H1 (cell line): ENCODE data around the gene FXN. TPM values are rescaled to one million over a fixed set of nuclear protein-coding genes. Genes with fewer than 3 reads are reported as not detected.

Experiments used
- CTCF ChIA-PET: fragments of 300-600 bp; sonication (Branson Sonifier 250); formaldehyde crosslinking; loops from one replicate; lab custom pipeline; 2021; ENCODE audit not compliant: partially characterized antibody; lab: Charles Lee
- POLR2A ChIA-PET: fragments of 300-600 bp; sonication (Branson Sonifier 250); formaldehyde crosslinking; loops from one replicate; lab custom pipeline; 2021; ENCODE audit warnings: inconsistent platforms; ENCODE audit not compliant: partially characterized antibody; lab: Charles Lee
- DNase-seq, 2 experiments: peaks; one replicate each; pipeline versions ENCODE4 v3.0.0 to v3.0.0-alpha.2; 2010 to 2022; ENCODE audit warnings: low spot score in 2 of 2, low read depth in 1 of 2, mixed read lengths in 1 of 2
- FAIRE-seq: peaks from 2 replicates; lab custom pipeline; 2011; peaks lifted over from hg19 to GRCh38; lab: Jason Lieb, UNC
- H2AFZ ChIP-seq: 2 replicates; pipeline ENCODE4 v1.8.1; 2012; ENCODE audit warnings: low read length, inconsistent platforms
- H2AK5ac ChIP-seq: 2 replicates; pipeline ENCODE4 v1.6.1; 2013; ENCODE audit warnings: low read depth, low read length
- H2BK120ac ChIP-seq: replicated peaks from 2 replicates; pipeline ENCODE3; 2013; ENCODE audit warnings: low read depth, low read length, inconsistent platforms
- H2BK12ac ChIP-seq: 2 replicates; pipeline ENCODE4 v1.6.1; 2013; ENCODE audit warnings: low read depth, low read length
- H2BK15ac ChIP-seq: 2 replicates; pipeline ENCODE4 v1.6.1; 2013; ENCODE audit warnings: low read length
- H2BK20ac ChIP-seq: 2 replicates; pipeline ENCODE4 v1.6.1; 2013; ENCODE audit warnings: low read length
- H2BK5ac ChIP-seq: 2 replicates; pipeline ENCODE4 v1.6.1; 2013; ENCODE audit warnings: low read depth, low read length
- H3K14ac ChIP-seq: 2 replicates; pipeline ENCODE4 v1.6.1; 2013; ENCODE audit warnings: inconsistent platforms; ENCODE audit not compliant: insufficient read length
- H3K18ac ChIP-seq: 2 replicates; pipeline ENCODE4 v1.6.1; 2013; ENCODE audit warnings: low read length; ENCODE audit errors: extremely low read depth
- H3K23ac ChIP-seq: 2 replicates; pipeline ENCODE4 v1.6.1; 2013; ENCODE audit warnings: inconsistent platforms; ENCODE audit not compliant: insufficient read length
- H3K23me2 ChIP-seq: 2 replicates; pipeline ENCODE4 v1.6.1; 2013; ENCODE audit warnings: low read depth, low read length
- H3K27ac ChIP-seq: 2 replicates; pipeline ENCODE4 v1.6.1; 2011; ENCODE audit warnings: low read depth, low read length, inconsistent platforms
- H3K27me3 ChIP-seq, 4 experiments: replicated peaks in 1 of 4; 1 replicate in 1 of 4; 2 replicates in 3 of 4; pipeline versions ENCODE4 v1.6.1 to v1.8.1; 2011 to 2013; ENCODE audit warnings: low read length in 3 of 4, mild to moderate bottlenecking in 3 of 4, inconsistent platforms in 2 of 4, mixed read lengths in 2 of 4, moderate library complexity in 1 of 4; ENCODE audit not compliant: control insufficient read depth in 3 of 4, insufficient read depth in 3 of 4; ENCODE audit errors: extremely low read depth in 1 of 4
- H3K36me3 ChIP-seq, 4 experiments: 2 replicates each; pipeline versions ENCODE4 v1.6.1 to v1.8.1; 2011 to 2013; ENCODE audit warnings: mild to moderate bottlenecking in 4 of 4, low read length in 3 of 4, moderate library complexity in 2 of 4, control low read depth in 1 of 4, inconsistent platforms in 1 of 4; ENCODE audit not compliant: insufficient read depth in 4 of 4, control insufficient read depth in 2 of 4
- H3K4ac ChIP-seq: replicated peaks from 2 replicates; pipeline ENCODE3; 2013; ENCODE audit warnings: low read length, low read depth, mixed read lengths, inconsistent platforms; ENCODE audit not compliant: insufficient read length
- H3K4me1 ChIP-seq, 4 experiments: replicated peaks in 1 of 4; 1 replicate in 1 of 4; 2 replicates in 3 of 4; pipeline versions ENCODE4 v1.6.1 to v1.8.1; 2011 to 2013; ENCODE audit warnings: low read length in 3 of 4, inconsistent platforms in 2 of 4, mixed read lengths in 1 of 4; ENCODE audit not compliant: insufficient read depth in 4 of 4, control insufficient read depth in 3 of 4
- H3K4me2 ChIP-seq, 2 experiments: 2 replicates each; pipeline versions ENCODE4 v1.6.1 to v1.8.1; 2011 to 2013; ENCODE audit warnings: low read depth in 2 of 2, low read length in 2 of 2, control low read depth in 1 of 2, inconsistent platforms in 1 of 2, mild to moderate bottlenecking in 1 of 2; ENCODE audit not compliant: insufficient read depth in 1 of 2
- H3K4me3 ChIP-seq, 4 experiments: fragments of 200-600, 300-600 bp in 1 of 4; sonication (generic), shearing (Covaris generic), sonication (Bioruptor Twin) in 1 of 4; 2 replicates each; pipeline versions ENCODE4 v1.5.1 to v1.8.1; 2011 to 2016; ENCODE audit warnings: low read length in 4 of 4, low read depth in 3 of 4, control low read depth in 2 of 4, inconsistent platforms in 2 of 4, mild to moderate bottlenecking in 2 of 4, mixed read lengths in 1 of 4, moderate library complexity in 1 of 4; ENCODE audit not compliant: insufficient read depth in 2 of 4; ENCODE audit errors: extremely low read depth in 1 of 4
- H3K56ac ChIP-seq: replicated peaks from 2 replicates; pipeline ENCODE3; 2013; ENCODE audit warnings: low read depth, mild to moderate bottlenecking, mixed read lengths, low read length, inconsistent platforms; ENCODE audit not compliant: insufficient read length
- H3K79me1 ChIP-seq: 2 replicates; pipeline ENCODE4 v1.6.1; 2013; ENCODE audit warnings: low read depth, low read length, control low read depth
- H3K79me2 ChIP-seq, 2 experiments: 2 replicates each; pipeline versions ENCODE4 v1.6.1 to v1.8.1; 2012 to 2013; ENCODE audit warnings: low read length in 2 of 2, mild to moderate bottlenecking in 2 of 2, inconsistent platforms in 1 of 2; ENCODE audit not compliant: insufficient read depth in 2 of 2, control insufficient read depth in 1 of 2
- H3K9ac ChIP-seq, 4 experiments: replicated peaks in 1 of 4; 1 replicate in 1 of 4; 2 replicates in 3 of 4; pipeline versions ENCODE4 v1.6.1 to v1.8.1; 2011 to 2013; ENCODE audit warnings: low read depth in 3 of 4, low read length in 3 of 4, control low read depth in 2 of 4, mild to moderate bottlenecking in 2 of 4, moderate library complexity in 2 of 4, inconsistent platforms in 1 of 4; ENCODE audit errors: extremely low read depth in 1 of 4
- H3K9me3 ChIP-seq, 2 experiments: 2 replicates each; pipeline versions ENCODE4 v1.6.1 to v1.8.1; 2012 to 2013; ENCODE audit warnings: mild to moderate bottlenecking in 2 of 2, moderate library complexity in 2 of 2, control low read depth in 1 of 2, inconsistent platforms in 1 of 2, low read depth in 1 of 2, low read length in 1 of 2, mixed read lengths in 1 of 2; ENCODE audit not compliant: insufficient read depth in 2 of 2
- H4K20me1 ChIP-seq, 2 experiments: replicated peaks in 1 of 2; 2 replicates each; pipeline versions ENCODE3 to v1.8.1; 2011 to 2013; ENCODE audit warnings: inconsistent platforms in 2 of 2, low read length in 2 of 2, mild to moderate bottlenecking in 1 of 2; ENCODE audit not compliant: insufficient read depth in 2 of 2, control insufficient read depth in 1 of 2
- H4K5ac ChIP-seq: 2 replicates; pipeline ENCODE4 v1.6.1; 2013; ENCODE audit warnings: low read length, low read depth, mixed read lengths, inconsistent platforms; ENCODE audit not compliant: insufficient read length
- H4K8ac ChIP-seq: 2 replicates; pipeline ENCODE4 v1.8.0; 2013; ENCODE audit warnings: mild to moderate bottlenecking, moderate library complexity, low read length, inconsistent platforms; ENCODE audit not compliant: insufficient read depth; ENCODE audit errors: extremely low read depth
- H4K91ac ChIP-seq: replicated peaks from 2 replicates; pipeline ENCODE3; 2013; ENCODE audit warnings: low read length, mixed read lengths, inconsistent platforms; ENCODE audit not compliant: insufficient read length
- BRCA1 ChIP-seq: IDR thresholded peaks from 2 replicates; pipeline ENCODE4 v1.6.1; 2012; ENCODE audit warnings: low read depth, low read length, improper control_type of control experiment
- KDM1A ChIP-seq: fragments of 200-600, 300-600 bp; sonication (generic); IDR thresholded peaks from 2 replicates; pipeline ENCODE4 v1.7.1; 2016; ENCODE audit warnings: mild to moderate bottlenecking, low read length, borderline replicate concordance
- KDM5A ChIP-seq: fragments of 200-600 bp; IDR thresholded peaks from 2 replicates; pipeline ENCODE4 v1.7.1; 2012; ENCODE audit warnings: mild to moderate bottlenecking, low read length, inconsistent platforms, mixed read lengths
- NRF1 ChIP-seq: IDR thresholded peaks from 2 replicates; pipeline ENCODE4 v1.6.1; 2011; ENCODE audit warnings: mild to moderate bottlenecking, low read depth, low read length, improper control_type of control experiment
- POU5F1 ChIP-seq: IDR thresholded peaks from 2 replicates; pipeline ENCODE4 v1.6.1; 2011; ENCODE audit warnings: low read depth, mild to moderate bottlenecking, low read length, moderate library complexity
- SIN3A ChIP-seq, 2 experiments: IDR thresholded peaks in 1 of 2; conservative IDR thresholded peaks in 1 of 2; 2 replicates each; pipeline ENCODE4 v1.6.1; 2011 to 2012; ENCODE audit warnings: low read length in 2 of 2, improper control_type of control experiment in 1 of 2, low read depth in 1 of 2, mild to moderate bottlenecking in 1 of 2
- SRF ChIP-seq: IDR thresholded peaks from 2 replicates; pipeline ENCODE4 v1.6.1; 2011; ENCODE audit warnings: mild to moderate bottlenecking, low read depth, low read length, moderate library complexity
- YY1 ChIP-seq: IDR thresholded peaks from 2 replicates; pipeline ENCODE4 v1.6.1; 2011; ENCODE audit warnings: low read depth, mild to moderate bottlenecking, low read length
- WGBS, 2 experiments: shearing (Covaris generic) in 1 of 2; methylation state at CpG; one replicate each; pipeline versions ENCODE4 v1.1.6 to v1.1.7; 2013 to 2015; ENCODE audit warnings: low lambda C conversion rate in 2 of 2, mixed read lengths in 2 of 2, inconsistent platforms in 1 of 2, low coverage in 1 of 2, missing lambda C conversion rate in 1 of 2; ENCODE audit not compliant: insufficient replicate concordance in 2 of 2, insufficient coverage in 1 of 2, insufficient read length in 1 of 2; ENCODE audit errors: extremely low coverage in 1 of 2, missing lambda C conversion rate in 1 of 2; 5-methylcytosine and 5-hydroxymethylcytosine counted together
- polyA plus RNA-seq, 7 experiments: library from polyadenylated mRNA; depleted of rRNA in 3 of 7; stranded (reverse) in 5 of 7; unstranded in 2 of 7; fragments of >200 nt in 5 of 7; fragments of 200-250 nt in 2 of 7; gene quantifications; 1 replicate in 5 of 7; 2 replicates in 1 of 7; 4 replicates in 1 of 7; pipeline versions ENCODE4 v1.2.1 to v1.2.3, GENCODE V29; 2011 to 2013; ENCODE audit warnings: missing spikeins in 2 of 7, mixed read lengths in 2 of 7
- total RNA-seq: library from RNA; stranded (reverse); fragmentation: NEBNext Ultra II Directional; extraction: Animal tissue kit (Norgen Biotek cat#: 25700); gene quantifications from 2 replicates; pipeline ENCODE4 v1.2.1, GENCODE V29; 2021

Gene FXN
- total and polyA plus RNA-seq, 2 of the 8 experiments (the other 6 are each of a cell fraction or from before 2014, with no cell fraction given) = 34.2 to 37.5 TPM

GRCh38 chr9:69131682-69132081 lies 96.1 kb downstream of the FXN start:
- DNase-seq = no peak
- H3K4me2 ChIP-seq = no peak overlapping the region
- H3K23ac ChIP-seq = no peak overlapping the region
- no peak overlapping the region for H4K91ac ChIP-seq
- H4K5ac ChIP-seq = no peak overlapping the region
- no peak overlapping the region for H3K4ac ChIP-seq
- peaks cover 0 to 10% (median 7%) of the 10 kb centered on the region in 4 experiments; a peak in 5 of 7 replicates for H3K4me1 ChIP-seq
- ChIA-PET POLR2A (interaction anchor here (1.0 to 9.4 kb wide), 5 partner anchors 11 to 43 kb away, joined by 3 to 93 read pairs (median 4); partner anchors contain the start of gene TJP2), CTCF (interaction anchor here (0.7 to 1.8 kb wide), 7 partner anchors 12 to 84 kb away, joined by 3 to 6 read pairs (median 3); no protein-coding TSS in a partner anchor)
- H3K79me2 ChIP-seq = peaks cover 18 to 96% of the 10 kb centered on the region in 2 experiments
- H2BK5ac ChIP-seq = no peak overlapping the region
- H2BK20ac ChIP-seq = no peak overlapping the region
- no peak overlapping the region for H3K4me3 ChIP-seq
- 0 out of 2 replicates have a peak overlapping the region, but pooled peaks have one; percentile 5 for H2BK15ac ChIP-seq
- H2AFZ ChIP-seq = no peak overlapping the region
- no peak overlapping the region for H3K18ac ChIP-seq
- no peak overlapping the region for H2AK5ac ChIP-seq
- no peaks in the 10 kb centered on the region for H3K9me3 ChIP-seq
- H4K20me1 ChIP-seq = peaks cover 0 to 7% of the 10 kb centered on the region in 2 experiments
- no peak overlapping the region for H2BK12ac ChIP-seq
- H3K23me2 ChIP-seq = 0 out of 2 replicates have a peak, but pooled peaks cover 2% of the 10 kb centered on the region
- H2BK120ac ChIP-seq = no peak overlapping the region
- no peak overlapping the region for H3K56ac ChIP-seq
- peaks cover 20% of the 10 kb centered on the region for H3K79me1 ChIP-seq
- H4K8ac ChIP-seq = no peak overlapping the region
- no peak overlapping the region for H3K14ac ChIP-seq
- 88% methylated on average over 1 of the region's 1 CpG; no CpG with 5 or more reads in 1 of the 2 experiments for WGBS, 2 experiments
- no peak for FAIRE-seq
- H3K27ac ChIP-seq = no peak overlapping the region
- H3K9ac ChIP-seq = no peak overlapping the region
- H3K27me3 ChIP-seq = no peaks in the 10 kb centered on the region
- peaks cover 0 to 6% (median 3%) of the 10 kb centered on the region in 4 experiments; a peak in 5 of 8 replicates for H3K36me3 ChIP-seq
- TF ChIP-seq KDM1A (no peak), SRF (no peak), YY1 (no peak), NRF1 (no peak), KDM5A (no peak), SIN3A (conservative IDR thresholded peaks at IDR 0.05 in 1 of 2, IDR thresholded peaks at IDR 0.05 in 1 of 2; ENCODE audit: low read depth in 1 of 2, low read length in 2 of 2) (no peak), BRCA1 (no peak), POU5F1 (no peak)
